Measurements from ENCODE around the gene RGS11. TPM values are rescaled to one million over a fixed set of nuclear protein-coding genes. Genes with fewer than 3 reads are reported as not detected.

RGS11 gene
- polyA plus RNA-seq, 1 experiment: 0.33 TPM

GRCh38 chr16:273547-274421 is 2.0 kb downstream of the RGS11 start:
- CTCF ChIA-PET: no interaction called here
- TF ChIP-seq CTCF (IDR thresholded peaks at IDR 0.05; ENCODE audit: low read depth, low read length): no peak
- Histone ChIP-seq H3K9me3 (ENCODE audit: control insufficient read depth, insufficient read depth, low read length) (peaks cover 5% of the 10 kb centered on the region; the same call in 1 of the 2 replicates), H3K4me3 (ENCODE audit: low read depth, low read length) (no peak overlapping the region), H3K27ac (ENCODE audit: low read depth, low read length) (no peak overlapping the region), H3K27me3 (ENCODE audit: control insufficient read depth, insufficient read depth, low read length) (peaks cover 23% of the 10 kb centered on the region)
- no peak for DNase-seq (ENCODE audit: low read depth, low spot score)
- POLR2A ChIA-PET: no interaction called here

GRCh38 chr16:272633-273546 is 2.9 kb downstream of the RGS11 start:
- H3K4me3 ChIP-seq (ENCODE audit: low read depth, low read length): no peak overlapping the region
- no peak for DNase-seq (ENCODE audit: low read depth, low spot score)
- POLR2A ChIA-PET: no interaction called here
- peaks cover 5% of the 10 kb centered on the region; the same call in 1 of the 2 replicates for H3K9me3 ChIP-seq (ENCODE audit: control insufficient read depth, insufficient read depth, low read length)
- CTCF ChIA-PET: interaction anchor here (0.7 kb wide), 1 partner anchor 128 kb away, joined by 3 read pairs; no protein-coding TSS in a partner anchor
- TF ChIP-seq CTCF (IDR thresholded peaks at IDR 0.05; ENCODE audit: low read depth, low read length): no peak
- H3K27ac ChIP-seq (ENCODE audit: low read depth, low read length): no peak overlapping the region
- peaks cover 21% of the 10 kb centered on the region for H3K27me3 ChIP-seq (ENCODE audit: control insufficient read depth, insufficient read depth, low read length)

- H3K27me3 ChIP-seq (ENCODE audit: control insufficient read depth, insufficient read depth, low read length): peaks cover 18% of the 10 kb centered on the region
- TF ChIP-seq CTCF (IDR thresholded peaks at IDR 0.05; ENCODE audit: low read depth, low read length): no peak
- POLR2A ChIA-PET: no interaction called here
- DNase-seq (ENCODE audit: low read depth, low spot score): no peak
- CTCF ChIA-PET: no interaction called here
- H3K4me3 ChIP-seq (ENCODE audit: low read depth, low read length): no peak overlapping the region
- no peaks in the 10 kb centered on the region; the same call in 1 of the 2 replicates for H3K9me3 ChIP-seq (ENCODE audit: control insufficient read depth, insufficient read depth, low read length)
- no peak overlapping the region for H3K27ac ChIP-seq (ENCODE audit: low read depth, low read length)
These were observed 5.1 kb downstream of the RGS11 start for GRCh38 chr16:270381-271255.

GRCh38 chr16:269061-269796 is 6.5 kb downstream of the RGS11 start:
- ChIA-PET CTCF (interaction anchor here (0.5 kb wide), 1 partner anchor 162 kb away, joined by 6 read pairs; no protein-coding TSS in a partner anchor), POLR2A (no interaction called here)
- Histone ChIP-seq H3K4me3 (ENCODE audit: low read depth, low read length) (no peak overlapping the region), H3K27me3 (ENCODE audit: control insufficient read depth, insufficient read depth, low read length) (peaks cover 9% of the 10 kb centered on the region), H3K27ac (ENCODE audit: low read depth, low read length) (no peak overlapping the region), H3K9me3 (ENCODE audit: control insufficient read depth, insufficient read depth, low read length) (no peaks in the 10 kb centered on the region; the same call in 1 of the 2 replicates)
- TF ChIP-seq CTCF (IDR thresholded peaks at IDR 0.05; ENCODE audit: low read depth, low read length): no peak
- no peak for DNase-seq (ENCODE audit: low read depth, low spot score)
